IPS DF 19.7 (cell line): Measurements from ENCODE around the gene GALNT9.

Source experiments
- DNase-seq: peaks from one replicate; pipeline ENCODE4 v3.0.0-alpha.2; 2013; ENCODE audit warnings: low read depth, low spot score

The GALNT9 gene

DNA sequence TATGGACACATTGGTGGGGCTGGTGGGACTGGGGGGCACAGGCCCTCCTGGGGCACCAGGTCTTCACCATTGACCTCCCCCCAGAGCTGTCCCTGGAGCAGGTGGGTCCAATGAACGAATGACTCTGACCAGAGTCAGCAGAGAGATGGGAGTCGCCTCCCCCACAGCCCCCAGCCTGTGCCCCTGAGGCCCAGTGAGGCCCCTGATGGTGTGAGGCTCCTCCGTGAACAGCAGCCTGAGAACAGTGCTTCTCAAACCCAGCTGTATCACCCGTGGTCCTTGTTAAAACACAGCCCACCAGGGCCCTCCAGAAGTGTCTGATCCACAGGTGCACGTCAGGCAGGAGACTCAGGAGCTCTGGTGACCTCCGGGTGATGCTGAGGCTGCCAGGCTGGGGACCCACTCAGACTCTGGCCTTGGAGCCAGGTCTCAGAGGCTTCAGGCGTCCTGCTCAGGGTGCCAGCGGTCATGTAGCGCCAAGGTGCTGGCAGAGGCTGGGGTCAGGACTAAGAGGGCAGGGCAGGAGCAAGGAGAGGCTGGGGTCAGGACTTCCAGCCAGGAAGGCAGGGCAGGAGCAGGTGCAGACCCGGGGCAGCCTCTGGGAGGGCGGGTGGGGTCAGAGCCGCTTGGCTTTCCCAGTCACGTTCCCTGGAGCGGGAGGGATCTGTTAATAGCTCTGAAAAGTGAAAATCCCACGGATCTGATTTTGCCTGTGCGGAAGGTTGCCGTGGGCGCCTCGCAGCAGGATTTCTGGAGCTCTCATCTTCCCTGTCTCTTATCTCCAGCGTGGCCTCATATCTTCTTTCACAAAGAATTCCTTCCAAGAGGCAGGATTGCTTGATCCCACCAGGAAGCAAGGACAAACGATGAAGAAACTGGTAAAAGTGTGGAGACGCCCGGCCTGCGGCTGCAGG, 35.0 kb downstream of the GALNT9 start:
- no peak for DNase-seq

DNA sequence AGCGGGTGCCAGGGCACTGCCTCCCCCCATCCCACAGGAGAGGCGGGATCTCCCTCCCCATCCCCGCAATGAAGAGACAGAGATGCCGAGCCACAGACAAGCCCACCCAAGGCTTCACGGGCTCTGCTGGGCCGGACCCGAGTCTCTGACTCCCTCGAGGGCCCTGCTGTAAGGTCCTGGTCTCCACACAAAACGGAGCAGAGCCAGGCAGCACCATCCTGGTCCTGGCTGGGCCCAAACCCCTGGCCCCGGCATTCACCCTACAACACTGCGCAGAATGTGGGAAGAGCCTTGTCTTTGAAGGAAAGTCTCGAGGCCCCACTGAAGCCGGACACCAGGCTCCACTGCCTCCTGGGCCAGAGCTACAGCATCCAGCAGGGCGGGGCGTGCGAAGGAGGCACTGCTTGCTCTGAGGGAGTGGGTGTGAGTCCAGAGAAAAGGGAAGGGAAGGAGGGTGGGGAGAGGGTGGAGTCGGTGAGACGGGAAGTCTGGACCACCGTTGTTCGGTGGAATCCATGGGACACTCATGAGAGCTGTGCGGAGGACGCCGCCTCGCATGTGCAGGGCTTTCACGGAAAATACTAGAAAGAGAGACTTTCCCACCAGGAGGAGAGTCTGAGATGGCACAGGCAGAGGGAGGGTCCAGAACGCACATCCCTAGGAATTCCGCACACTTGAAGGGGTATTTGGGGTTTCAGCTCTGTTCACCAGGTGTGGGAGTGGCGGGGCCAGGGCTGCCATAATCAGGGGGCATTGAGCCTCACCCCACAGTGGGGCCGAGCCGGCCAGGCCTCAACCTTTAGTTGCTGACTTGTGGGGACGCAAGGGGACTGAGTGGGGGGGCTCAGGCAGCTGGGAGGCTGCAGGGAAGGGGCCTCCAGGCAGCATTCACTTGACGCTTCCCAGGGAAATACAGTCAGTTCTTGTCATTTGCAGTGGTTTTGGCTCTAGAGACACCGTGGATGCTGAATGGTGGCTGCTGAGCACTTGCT, 36.8 kb downstream of the GALNT9 start:
- DNase-seq = no peak

DNA sequence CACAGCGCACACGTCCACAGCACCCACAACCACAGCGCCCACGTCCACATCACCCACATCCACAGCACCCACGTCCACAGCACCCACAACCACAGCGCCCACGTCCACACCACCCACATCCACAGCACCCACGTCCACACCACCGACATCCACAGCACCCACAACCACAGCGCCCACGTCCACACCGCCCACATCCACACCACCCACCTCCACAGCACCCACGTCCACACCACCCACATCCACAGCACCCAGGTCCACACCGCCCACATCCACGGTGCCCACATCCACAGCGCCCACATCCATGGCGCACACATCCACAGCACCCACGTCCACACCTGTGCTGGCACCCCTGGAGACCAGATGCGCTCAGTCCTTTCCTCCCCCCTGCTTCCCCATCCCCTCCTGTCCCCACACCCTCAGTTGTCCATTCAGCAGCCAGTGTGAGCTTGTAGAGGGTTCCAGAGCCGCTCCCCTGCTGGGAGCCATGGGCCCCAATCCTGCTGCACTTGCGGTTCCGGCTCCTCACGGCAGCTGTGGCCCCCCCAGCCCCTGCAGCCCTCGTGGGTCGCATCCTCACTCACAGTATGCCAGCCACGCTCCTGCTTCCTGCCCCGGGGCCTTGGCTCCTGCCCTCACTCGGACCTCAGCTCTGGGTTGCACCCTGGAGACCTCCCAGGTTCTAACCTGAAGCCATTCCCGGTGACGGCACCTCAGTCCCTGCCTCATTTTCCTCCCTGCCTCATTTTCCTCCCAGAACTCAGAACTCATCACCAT, 37.8 kb downstream of the GALNT9 start:
- no peak for DNase-seq

DNA sequence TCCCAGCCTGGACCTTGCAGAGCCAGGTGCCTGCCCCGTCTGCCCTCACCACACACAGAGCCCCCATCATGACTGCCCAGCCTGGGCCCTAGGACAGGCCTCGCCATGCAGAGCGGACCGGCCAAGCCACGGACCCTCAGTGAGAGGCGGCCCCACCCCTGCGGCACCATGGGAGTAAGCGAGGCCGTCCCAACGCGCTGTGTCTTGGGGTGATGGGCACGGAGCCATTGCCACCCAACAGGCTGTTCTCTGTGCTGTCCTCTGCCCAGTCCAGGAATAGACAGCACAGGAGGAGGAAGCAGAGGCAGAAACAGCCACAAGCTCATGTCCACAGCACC, 39.2 kb downstream of the GALNT9 start:
- DNase-seq = no peak

DNA sequence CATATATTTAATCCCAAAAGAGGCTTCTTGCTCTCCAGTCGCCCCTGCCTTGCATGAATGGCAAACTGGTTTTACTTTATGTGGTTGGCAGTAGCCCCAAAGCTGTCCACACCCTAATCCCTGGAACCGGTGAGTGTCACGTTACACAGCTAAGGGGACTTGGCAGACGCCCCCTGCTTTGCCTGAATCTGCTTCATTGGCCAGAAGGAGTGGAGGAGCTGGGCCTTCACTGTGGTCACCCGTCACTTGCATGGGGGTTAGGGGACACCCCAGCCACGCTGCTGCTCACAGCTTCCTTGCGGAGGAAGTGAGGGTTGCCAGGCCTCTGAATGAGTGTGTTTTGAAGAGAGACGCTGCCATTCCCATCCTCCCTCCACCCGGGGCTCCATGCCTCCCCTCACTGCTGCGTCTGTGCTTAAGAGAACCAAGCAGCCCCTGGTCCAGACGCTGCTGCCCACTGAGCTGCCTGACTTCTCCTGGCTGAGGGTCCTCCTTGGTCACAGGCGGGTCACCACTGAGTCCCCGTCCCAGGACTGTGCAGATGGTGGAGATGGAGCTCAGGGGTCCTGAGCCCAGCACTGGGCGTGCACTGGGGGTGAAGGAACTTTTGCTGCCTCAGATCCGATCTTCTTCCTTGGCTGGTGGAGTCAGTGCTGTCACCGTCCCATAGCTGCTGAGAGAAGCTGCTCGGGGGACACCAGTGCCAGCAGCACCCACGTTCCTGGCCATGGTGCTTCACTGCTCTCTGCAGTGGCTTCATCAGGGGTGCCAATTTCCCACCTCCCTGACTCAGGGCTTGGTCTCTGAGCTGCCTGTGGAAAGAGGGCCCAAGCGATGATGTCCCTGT, 39.8 kb downstream of the GALNT9 start:
- DNase-seq = no peak

DNA sequence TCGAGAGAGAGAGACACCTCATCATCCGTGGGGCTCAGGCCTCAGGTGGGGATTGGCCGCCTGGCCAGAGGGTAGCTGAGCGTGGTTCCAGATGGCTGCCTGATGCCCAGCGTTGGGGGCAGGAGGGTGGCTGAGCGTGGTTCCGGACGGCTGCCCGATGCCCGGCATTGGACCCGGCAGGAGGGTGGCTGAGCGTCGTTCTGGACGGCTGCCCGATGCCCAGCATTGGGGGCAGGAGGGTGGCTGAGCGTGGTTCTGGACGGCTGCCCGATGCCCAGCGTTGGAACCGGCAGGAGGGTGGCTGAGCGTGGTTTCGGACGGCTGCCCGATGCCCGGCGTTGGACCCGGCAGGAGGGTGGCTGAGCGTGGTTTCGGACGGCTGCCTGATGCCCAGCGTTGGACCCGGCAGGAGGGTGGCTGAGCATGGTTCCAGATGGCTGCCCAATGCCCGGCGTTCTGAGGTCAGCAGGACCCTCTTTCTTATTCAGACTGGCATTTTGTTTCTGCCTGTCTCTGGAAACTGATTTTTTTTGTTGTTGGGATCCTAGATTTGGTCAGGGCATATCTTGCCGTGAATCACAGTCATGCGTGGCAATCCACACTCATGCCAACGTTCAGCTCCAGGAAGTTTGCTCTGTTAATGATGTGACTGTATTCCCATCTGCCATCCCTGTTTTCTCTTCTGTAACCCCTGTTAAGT, 40.7 kb downstream of the GALNT9 start:
- DNase-seq = no peak

DNA sequence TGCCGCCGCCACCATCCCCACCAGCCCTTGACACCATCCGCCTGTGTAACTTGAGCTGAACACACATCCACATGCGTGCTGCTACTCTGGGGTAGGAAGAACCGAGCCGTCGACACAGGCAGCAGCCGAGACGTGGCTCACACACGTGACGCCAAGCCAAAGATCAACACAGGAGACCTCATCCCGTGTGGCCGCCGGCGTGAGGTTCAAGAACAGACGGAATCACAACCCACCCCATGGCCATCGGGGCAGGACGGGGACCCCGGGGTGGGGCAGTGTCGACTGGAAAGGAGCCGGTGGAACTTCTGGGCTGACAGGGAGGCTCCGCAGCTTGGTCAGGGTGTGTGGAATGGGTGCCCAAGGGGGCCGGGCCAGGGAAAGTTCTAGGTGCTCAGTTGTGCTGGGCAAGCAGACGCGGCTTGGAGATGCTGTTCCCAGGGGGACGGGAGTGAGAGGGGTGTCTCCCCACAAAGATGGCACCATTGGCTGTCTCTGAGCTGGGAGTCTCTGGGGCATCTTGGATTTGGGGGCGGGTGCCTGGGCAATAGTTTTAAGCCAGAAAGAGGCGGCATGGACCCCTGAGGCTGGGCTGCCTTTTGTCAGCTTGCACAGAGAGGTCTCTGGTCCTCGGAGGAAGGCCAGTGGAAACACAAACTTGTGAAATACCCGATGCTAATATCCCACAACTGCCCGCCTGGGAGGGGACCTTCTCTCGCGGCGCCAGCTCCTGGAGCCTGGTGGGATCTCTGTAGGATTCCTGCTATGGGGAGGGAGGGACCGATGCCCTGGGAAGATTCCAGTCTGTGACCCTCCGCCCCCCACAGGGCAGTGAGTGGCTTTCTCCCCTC, 41.8 kb downstream of the GALNT9 start:
- DNase-seq = no peak

DNA sequence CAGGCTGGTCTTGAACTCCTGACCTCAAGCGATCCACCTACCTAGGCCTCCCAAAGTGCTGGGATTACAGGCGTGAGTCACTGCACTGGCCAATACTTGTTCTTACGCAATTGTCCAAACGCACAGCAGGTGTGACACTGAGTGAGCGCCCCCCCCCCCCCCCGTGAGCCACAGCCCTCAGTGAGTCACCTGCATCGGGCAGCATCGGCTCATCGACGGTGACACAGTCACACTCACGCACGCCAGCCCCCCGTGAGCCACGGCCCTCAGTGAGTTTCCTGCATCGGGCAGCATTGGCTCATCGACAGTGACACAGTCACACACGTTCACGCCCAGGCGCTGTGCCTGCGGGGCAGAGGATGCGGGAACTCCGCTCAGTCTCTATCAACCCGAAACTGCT, 42.5 kb downstream of the GALNT9 start:
- DNase-seq = no peak

DNA sequence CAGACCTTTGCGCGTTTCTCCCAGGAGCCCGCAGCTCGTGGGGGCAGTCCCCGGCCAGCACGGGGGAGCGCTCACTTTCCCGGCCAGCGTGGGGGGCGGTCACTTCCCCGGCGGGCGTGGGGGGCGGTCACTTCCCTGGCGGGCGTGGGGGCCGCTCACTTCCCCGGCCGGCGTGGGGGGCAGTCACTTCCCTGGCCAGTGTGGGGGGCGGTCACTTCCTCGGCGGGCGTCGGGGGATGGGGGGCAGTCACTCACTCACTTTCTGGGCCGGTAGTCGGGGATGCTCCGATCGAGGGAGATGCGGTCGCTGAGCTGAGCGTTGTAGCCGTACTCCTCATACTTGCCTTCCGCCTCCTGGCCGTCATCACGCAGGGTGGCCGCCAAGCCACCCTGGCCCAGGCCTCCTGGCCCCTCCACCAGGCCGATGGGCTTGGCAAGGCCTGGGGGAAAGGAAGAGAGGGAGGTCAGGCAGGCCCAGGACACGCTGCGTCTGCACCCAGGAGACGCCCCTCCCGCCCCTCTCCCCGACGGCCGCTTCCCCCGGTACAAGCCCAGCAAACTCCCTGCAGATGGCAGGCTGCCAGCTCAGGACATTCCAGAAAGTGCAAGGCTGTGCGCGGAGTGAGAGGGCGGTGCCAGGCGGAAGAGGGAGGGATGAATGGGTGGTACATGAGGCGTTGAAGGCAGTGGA, 43.3 kb downstream of the GALNT9 start:
- DNase-seq = no peak

DNA sequence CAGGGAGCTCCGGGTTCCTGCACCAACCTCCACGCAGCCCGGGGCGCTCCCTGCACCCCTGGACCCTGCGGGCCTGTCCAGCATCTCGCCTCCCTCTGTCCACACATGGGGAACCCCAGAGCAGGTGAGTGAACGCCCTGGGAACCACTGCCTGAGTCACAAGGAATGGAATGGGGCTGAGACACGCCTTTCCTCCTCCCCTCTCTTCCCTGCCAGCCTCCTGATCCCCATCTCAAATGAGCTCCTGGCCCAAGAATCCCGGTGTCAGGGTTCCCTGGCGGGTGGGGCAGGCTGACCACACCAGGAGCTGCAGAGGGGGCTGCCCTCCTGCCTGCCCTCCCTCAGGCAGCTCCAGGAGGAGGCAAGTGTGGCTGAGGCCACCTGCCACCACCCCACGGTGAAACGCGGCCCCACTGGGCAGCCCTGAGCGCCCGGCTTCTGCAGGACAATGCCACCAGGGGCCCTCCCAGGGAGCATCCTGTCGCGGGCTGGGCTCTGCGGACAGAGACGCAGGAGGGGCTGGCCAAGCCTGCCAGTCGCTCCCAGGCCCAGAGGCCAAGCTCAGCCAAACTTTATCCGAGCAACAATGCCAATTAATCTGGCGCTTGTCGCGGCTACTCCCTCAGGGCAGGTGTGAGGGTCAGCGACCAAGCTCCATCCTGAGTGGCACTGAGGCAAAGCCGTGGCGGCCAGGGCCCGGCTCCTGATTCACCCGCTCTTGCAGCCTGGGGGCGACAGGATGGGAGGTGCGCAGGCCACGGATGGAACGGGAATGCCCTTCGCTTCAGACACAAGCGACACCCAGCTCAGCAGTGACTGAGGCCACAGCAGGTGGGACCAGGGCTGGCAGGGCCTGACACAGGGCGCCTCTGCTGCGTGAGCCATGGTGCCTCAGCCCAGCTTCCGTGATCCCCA, 44.3 kb downstream of the GALNT9 start:
- no peak for DNase-seq

DNA sequence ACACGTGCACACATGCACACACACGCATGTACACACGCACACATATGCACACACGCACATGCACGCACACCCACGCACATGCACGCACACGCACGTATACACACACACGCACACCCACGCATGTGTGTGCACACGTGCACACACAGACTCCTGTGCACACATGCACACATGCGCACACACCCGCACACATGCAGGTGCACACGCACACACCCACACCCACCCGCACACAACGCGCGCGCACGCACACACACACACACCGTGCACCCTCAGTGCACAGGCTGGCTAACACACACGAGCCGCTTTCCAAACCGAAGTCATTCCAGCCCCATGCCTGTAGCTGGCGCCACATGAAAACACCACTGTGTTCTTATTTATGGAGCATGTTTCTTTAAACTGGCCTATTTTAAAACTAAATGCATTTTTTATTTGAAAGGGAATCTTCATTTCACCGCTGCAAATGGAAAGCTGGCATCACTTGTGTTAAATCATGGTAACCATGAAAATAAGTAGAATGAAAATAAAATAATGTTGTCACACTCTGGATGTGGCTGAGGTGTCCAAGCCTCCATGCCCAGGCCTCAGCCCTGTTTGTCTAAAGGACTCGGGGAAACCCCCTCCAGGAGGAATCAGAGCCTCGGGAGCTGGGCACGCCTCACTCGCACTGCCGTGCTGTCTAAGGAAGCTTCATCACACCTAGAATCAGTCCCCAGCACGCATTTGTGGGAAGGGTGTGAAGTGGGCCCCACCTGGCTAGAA, 45.1 kb downstream of the GALNT9 start:
- no peak for DNase-seq

DNA sequence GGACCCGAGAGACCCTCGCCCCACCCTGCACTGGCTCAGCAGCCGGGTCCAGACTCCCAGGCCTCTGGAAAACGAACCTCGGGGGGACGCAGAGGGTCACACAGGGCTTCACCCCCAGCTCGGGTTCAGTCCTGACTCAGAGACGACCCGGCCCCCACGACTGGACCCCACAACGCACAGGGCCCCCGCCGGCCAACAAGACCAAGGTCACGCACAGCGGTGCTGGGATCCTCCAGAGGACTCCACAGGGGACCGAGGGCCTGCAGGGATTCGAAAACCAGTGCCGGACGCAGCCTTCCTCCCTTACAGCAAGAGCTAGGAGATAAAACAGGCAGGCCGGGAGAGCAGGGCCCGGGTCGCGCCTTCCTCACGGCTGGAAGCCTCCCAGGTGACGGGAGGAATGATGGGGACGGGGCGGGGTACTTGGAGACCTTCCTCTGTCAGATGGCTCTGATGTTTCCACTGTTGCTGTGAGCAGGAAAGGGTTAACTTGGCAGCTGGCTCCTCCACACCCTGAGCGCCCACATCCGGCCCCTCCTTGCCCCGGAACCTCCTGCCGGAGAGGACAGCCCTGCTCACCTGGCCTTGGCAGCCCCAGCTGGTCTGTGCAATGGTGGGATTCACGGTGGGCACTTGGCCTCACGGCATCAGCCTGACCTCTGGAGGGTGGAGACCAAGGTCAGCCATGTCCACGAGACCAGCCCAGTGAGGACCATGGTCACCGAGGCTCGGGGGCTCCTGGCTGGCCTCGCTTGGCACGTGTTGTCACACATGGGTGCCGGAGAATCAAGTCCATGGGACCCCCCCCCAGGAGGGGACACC, 46.2 kb downstream of the GALNT9 start:
- DNase-seq = no peak

DNA sequence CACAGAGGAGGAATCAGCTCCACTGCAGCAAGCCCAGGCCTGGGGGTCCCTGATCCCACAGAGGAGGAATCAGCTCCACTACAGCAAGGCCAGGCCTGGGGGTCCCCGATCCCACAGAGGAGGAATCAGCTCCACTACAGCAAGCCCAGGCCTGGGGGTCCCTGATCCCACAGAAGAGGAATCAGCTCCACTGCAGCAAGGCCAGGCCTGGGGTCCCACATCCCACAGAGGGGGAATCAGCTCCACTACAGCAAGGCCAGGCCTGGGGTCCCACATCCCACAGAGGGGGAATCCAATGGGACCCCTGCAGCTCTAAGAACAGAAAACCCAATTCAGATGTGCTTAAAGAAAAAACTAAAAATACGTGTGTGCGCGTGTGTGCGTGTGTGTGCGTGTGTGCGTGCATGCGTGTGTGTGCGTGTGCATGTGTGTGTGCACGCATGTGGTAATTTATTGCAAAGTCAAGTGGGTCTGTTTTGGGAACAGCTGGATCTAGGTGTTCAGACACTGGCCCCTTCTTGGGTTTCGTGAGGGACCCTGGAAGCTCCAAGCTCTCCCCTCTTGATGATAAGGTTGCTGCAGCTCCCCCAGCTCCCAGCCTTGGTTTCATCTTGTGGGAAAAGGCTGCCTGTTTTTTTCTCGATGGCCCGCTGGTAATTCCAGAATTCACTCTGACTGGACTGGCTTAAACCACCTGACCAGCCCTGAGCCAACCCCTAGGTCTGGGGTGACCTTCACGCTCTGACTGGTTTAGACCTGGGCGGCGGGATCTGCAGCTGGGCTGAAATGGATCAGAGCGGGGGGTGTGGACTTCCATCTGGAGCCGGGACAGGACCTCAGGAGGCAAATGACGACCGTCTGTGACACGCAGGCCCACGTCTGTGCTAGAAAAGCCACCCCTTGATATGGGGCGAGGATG, 47.1 kb downstream of the GALNT9 start:
- no peak for DNase-seq

DNA sequence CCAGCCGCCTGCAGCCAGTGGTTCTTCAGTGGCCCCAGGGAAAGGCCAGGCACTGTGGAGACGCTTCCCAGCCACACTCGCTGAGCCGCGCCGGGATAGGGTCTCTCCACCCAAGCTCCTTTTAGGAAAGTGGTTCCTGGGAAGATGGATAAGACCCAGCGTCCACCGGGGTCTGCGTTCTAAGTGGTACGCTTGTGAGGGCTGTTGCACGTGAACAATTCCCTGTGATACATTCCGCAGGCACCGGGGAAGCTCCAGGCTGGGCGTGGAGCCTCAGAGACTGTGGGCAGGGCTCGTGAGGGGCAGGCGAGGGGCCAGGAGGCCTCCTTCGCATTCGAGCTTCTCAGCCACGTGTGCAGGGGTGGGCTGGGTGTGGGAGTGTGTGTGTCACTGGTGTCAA, 48.4 kb downstream of the GALNT9 start:
- no peak for DNase-seq

DNA sequence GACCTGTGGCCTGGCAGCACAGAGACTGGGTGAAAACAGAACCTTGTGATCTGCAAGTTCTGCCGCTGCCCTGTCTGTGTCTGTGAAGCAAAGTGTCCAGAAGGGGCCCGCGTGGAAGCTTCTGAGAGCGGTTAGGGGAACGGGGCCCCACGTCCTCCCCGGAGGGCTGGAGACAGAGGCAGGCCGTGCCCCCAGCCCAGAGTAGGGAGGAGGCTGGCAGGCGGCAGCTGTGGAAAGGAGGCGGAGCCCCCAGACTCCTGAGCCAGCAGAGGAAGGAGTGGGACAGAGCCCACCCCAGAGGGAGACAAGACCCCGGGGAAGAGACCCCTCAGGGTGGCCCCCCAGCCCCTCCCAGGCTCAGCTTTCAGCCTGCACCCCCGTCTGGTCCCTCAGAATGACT, 49.0 kb downstream of the GALNT9 start:
- DNase-seq = no peak
